WTC11 (cell line): ENCODE measurements around the gene RAB2B. TPM values are rescaled to one million over a fixed set of nuclear protein-coding genes. Genes with fewer than 3 reads are reported as not detected.

Experiments used
- ATAC-seq: fragments of 200-7000 bp; cut with Tn5 transposase; 2 replicates; pipeline ENCODE4 v1.10.0; 2021; ENCODE audit warnings: mild to moderate bottlenecking, moderate library complexity
- CTCF ChIA-PET: fragments of 300-600 bp; sonication (Branson Sonifier 250); formaldehyde crosslinking; loops from one replicate; lab custom pipeline; 2021; ENCODE audit warnings: antibody characterized with exemption; lab: Charles Lee
- POLR2A ChIA-PET: fragments of 350-600 bp; sonication (Branson Sonifier 250); formaldehyde crosslinking; loops from one replicate; lab custom pipeline; 2021; ENCODE audit warnings: antibody characterized with exemption; lab: Charles Lee
- DNase-seq: peaks from one replicate; pipeline ENCODE4 v3.0.0; 2021; ENCODE audit warnings: low spot score
- H3K27ac Mint-ChIP-seq: 2 replicates; pipeline ENCODE4 v1.8.0; 2021; ENCODE audit warnings: mixed read lengths
- H3K27me3 Mint-ChIP-seq: 2 replicates; pipeline ENCODE4 v1.8.0; 2021; ENCODE audit warnings: low read depth, mild to moderate bottlenecking, moderate library complexity, mixed read lengths
- H3K36me3 Mint-ChIP-seq: 2 replicates; pipeline ENCODE4 v1.8.0; 2021; ENCODE audit warnings: mixed read lengths
- H3K4me1 Mint-ChIP-seq: 2 replicates; pipeline ENCODE4 v1.8.0; 2022; ENCODE audit warnings: mixed read lengths
- H3K4me3 Mint-ChIP-seq: 2 replicates; pipeline ENCODE4 v1.8.0; 2021; ENCODE audit warnings: mild to moderate bottlenecking, moderate library complexity, mixed read lengths
- H3K9me3 Mint-ChIP-seq: 2 replicates; pipeline ENCODE4 v1.8.0; 2021; ENCODE audit warnings: mixed read lengths
- ATF1 ChIP-seq: sonication (generic); formaldehyde crosslinking; IDR thresholded peaks from 2 replicates; pipeline ENCODE4 v1.8.1; 2023; ENCODE audit warnings: mild to moderate bottlenecking, moderate library complexity, missing genetic modification reagents
- CREM ChIP-seq: sonication (generic); formaldehyde crosslinking; IDR thresholded peaks from 2 replicates; pipeline ENCODE4 v1.8.1; 2022; ENCODE audit warnings: mild to moderate bottlenecking, missing genetic modification reagents, moderate library complexity
- EMX1 ChIP-seq: fragments of 250-450 bp; sonication (Bioruptor Pico); IDR thresholded peaks from 2 replicates; pipeline ENCODE4 v1.8.0; 2021; ENCODE audit warnings: mild to moderate bottlenecking
- ETV6 ChIP-seq: sonication (generic); formaldehyde crosslinking; IDR thresholded peaks from 2 replicates; pipeline ENCODE4 v1.8.1; 2022; ENCODE audit warnings: mild to moderate bottlenecking, missing genetic modification reagents
- GRHL2 ChIP-seq: fragments of 250-450 bp; sonication (Bioruptor Pico); IDR thresholded peaks from 2 replicates; pipeline ENCODE4 v1.8.0; 2022; ENCODE audit warnings: mild to moderate bottlenecking, moderate library complexity; ENCODE audit not compliant: insufficient replicate concordance, severe bottlenecking
- GTF2I ChIP-seq: fragments of 250-450 bp; sonication (Bioruptor Pico); conservative IDR thresholded peaks from 2 replicates; pipeline ENCODE4 v1.4.0; 2021; ENCODE audit warnings: mild to moderate bottlenecking
- NR1H2 ChIP-seq: sonication (generic); formaldehyde crosslinking; IDR thresholded peaks from 2 replicates; pipeline ENCODE4 v1.9.0; 2021; ENCODE audit warnings: mild to moderate bottlenecking, moderate library complexity, missing genetic modification reagents
- NR2C2 ChIP-seq: sonication (generic); formaldehyde crosslinking; IDR thresholded peaks from 2 replicates; pipeline ENCODE4 v1.8.0; 2022; ENCODE audit warnings: mild to moderate bottlenecking, missing genetic modification reagents
- ZBTB43 ChIP-seq: sonication (generic); formaldehyde crosslinking; IDR thresholded peaks from 2 replicates; pipeline ENCODE4 v1.8.1; 2023; ENCODE audit warnings: mild to moderate bottlenecking, missing genetic modification reagents
- ZNF219 ChIP-seq: sonication (generic); formaldehyde crosslinking; IDR thresholded peaks from 2 replicates; pipeline ENCODE4 v1.8.0; 2023; ENCODE audit warnings: missing genetic modification reagents, mild to moderate bottlenecking, borderline replicate concordance
- total RNA-seq: library from RNA; stranded (reverse); gene quantifications from 3 replicates; pipeline ENCODE4 v1.2.3, GENCODE V29; 2021
- TF ChIP-seq, protein P1 (sequence below): fragments of 250-450 bp; sonication (Bioruptor Pico); IDR thresholded peaks from 2 replicates; pipeline ENCODE4 v2.1.2; 2022; ENCODE audit warnings: mild to moderate bottlenecking, moderate library complexity
- TF ChIP-seq, protein P2 (sequence below): sonication (generic); formaldehyde crosslinking; IDR thresholded peaks from 2 replicates; pipeline ENCODE4 v1.8.1; 2023; ENCODE audit warnings: mild to moderate bottlenecking, missing genetic modification reagents, borderline replicate concordance
- TF ChIP-seq, protein P3 (sequence below): sonication (generic); formaldehyde crosslinking; IDR thresholded peaks from 2 replicates; pipeline ENCODE4 v1.8.1; 2022; ENCODE audit warnings: mild to moderate bottlenecking, moderate library complexity, missing genetic modification reagents
- TF ChIP-seq, protein P4 (sequence below): fragments of 250-450 bp; sonication (Bioruptor Pico); conservative IDR thresholded peaks from 2 replicates; pipeline ENCODE4 v1.9.0; 2021; ENCODE audit warnings: mild to moderate bottlenecking

RAB2B gene
- total RNA-seq, 1 experiment from 2014 or later: 29.6 TPM

DNA sequence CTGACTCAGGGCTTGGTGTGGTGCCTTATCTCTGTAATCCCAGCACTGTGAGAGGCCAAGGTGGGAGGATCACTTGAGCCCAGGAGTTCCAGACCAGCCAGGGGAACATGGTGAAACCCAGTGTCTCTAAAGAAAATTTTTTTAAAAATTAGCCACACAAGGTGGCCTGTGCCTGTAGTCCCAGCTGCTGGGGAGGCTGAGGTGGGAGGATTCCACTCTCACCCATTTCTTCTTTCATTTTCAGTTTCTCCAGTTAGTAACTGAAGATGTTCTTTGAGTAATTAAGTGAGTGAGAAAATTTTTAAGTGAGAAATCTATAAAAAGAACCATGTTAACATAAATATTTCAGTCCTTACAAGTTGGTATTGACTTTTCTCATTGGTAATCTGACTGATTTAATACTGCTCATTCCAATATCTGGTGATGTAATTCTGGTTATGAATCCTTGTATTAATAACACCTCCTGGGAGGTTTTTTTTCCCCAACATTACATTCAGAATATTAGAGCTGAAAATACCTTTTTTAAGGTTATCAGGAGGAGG, 28.3 kb upstream of the RAB2B start:
- POLR2A ChIA-PET: no interaction called here
- Mint-ChIP-seq H3K27ac (peak overlapping the region; percentile 95; the same call in 1 of the 2 replicates), H3K4me1 (peaks cover 27% of the 10 kb centered on the region), H3K27me3 (no peaks in the 10 kb centered on the region), H3K36me3 (peaks cover 62% of the 10 kb centered on the region), H3K4me3 (no peak overlapping the region), H3K9me3 (no peaks in the 10 kb centered on the region)
- CTCF ChIA-PET: no interaction called here
- DNase-seq (no peak), ATAC-seq (no peak)
- TF ChIP-seq ZNF219 (CRISPR knock-in tag) (no peak), GTF2I (CRISPR knock-in tag) (no peak)

- CTCF ChIA-PET: interaction anchor here (0.8 kb wide), 1 partner anchor 32 kb away, joined by 3 read pairs; no protein-coding TSS in a partner anchor
- DNase-seq: no peak
These were observed 26.6 kb upstream of the RAB2B start for GRCh38 chr14:21503376-21503775.

More at GRCh38 chr14:21503376-21503775, 26.6 kb upstream of the RAB2B start:
- ATAC-seq: no peak
- H3K27ac Mint-ChIP-seq: peak overlapping the region; percentile 84
- POLR2A ChIA-PET: no interaction called here
- peaks cover 28% of the 10 kb centered on the region for H3K4me1 Mint-ChIP-seq
- no peaks in the 10 kb centered on the region for H3K27me3 Mint-ChIP-seq
- H3K9me3 Mint-ChIP-seq: no peaks in the 10 kb centered on the region
- no peak overlapping the region for H3K4me3 Mint-ChIP-seq
- peaks cover 64% of the 10 kb centered on the region for H3K36me3 Mint-ChIP-seq
- TF ChIP-seq GTF2I (CRISPR knock-in tag) (no peak), EMX1 (CRISPR knock-in tag) (no peak), ZBTB43 (CRISPR knock-in tag) (no peak), ZNF219 (CRISPR knock-in tag) (no peak), NR1H2 (CRISPR knock-in tag) (no peak), GRHL2 (no peak), CREM (CRISPR knock-in tag) (no peak), ETV6 (no peak), NR2C2 (CRISPR knock-in tag) (no peak), ATF1 (CRISPR knock-in tag) (no peak)
- TF ChIP-seq, protein P1, sequence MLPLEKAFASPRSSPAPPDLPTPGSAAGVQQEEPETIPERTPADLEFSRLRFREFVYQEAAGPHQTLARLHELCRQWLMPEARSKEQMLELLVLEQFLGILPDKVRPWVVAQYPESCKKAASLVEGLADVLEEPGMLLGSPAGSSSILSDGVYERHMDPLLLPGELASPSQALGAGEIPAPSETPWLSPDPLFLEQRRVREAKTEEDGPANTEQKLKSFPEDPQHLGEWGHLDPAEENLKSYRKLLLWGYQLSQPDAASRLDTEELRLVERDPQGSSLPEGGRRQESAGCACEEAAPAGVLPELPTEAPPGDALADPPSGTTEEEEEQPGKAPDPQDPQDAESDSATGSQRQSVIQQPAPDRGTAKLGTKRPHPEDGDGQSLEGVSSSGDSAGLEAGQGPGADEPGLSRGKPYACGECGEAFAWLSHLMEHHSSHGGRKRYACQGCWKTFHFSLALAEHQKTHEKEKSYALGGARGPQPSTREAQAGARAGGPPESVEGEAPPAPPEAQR (CRISPR knock-in tag): no peak
- TF ChIP-seq, protein P2, sequence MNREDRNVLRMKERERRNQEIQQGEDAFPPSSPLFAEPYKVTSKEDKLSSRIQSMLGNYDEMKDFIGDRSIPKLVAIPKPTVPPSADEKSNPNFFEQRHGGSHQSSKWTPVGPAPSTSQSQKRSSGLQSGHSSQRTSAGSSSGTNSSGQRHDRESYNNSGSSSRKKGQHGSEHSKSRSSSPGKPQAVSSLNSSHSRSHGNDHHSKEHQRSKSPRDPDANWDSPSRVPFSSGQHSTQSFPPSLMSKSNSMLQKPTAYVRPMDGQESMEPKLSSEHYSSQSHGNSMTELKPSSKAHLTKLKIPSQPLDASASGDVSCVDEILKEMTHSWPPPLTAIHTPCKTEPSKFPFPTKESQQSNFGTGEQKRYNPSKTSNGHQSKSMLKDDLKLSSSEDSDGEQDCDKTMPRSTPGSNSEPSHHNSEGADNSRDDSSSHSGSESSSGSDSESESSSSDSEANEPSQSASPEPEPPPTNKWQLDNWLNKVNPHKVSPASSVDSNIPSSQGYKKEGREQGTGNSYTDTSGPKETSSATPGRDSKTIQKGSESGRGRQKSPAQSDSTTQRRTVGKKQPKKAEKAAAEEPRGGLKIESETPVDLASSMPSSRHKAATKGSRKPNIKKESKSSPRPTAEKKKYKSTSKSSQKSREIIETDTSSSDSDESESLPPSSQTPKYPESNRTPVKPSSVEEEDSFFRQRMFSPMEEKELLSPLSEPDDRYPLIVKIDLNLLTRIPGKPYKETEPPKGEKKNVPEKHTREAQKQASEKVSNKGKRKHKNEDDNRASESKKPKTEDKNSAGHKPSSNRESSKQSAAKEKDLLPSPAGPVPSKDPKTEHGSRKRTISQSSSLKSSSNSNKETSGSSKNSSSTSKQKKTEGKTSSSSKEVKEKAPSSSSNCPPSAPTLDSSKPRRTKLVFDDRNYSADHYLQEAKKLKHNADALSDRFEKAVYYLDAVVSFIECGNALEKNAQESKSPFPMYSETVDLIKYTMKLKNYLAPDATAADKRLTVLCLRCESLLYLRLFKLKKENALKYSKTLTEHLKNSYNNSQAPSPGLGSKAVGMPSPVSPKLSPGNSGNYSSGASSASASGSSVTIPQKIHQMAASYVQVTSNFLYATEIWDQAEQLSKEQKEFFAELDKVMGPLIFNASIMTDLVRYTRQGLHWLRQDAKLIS (CRISPR knock-in tag): no peak
- TF ChIP-seq, protein P3, sequence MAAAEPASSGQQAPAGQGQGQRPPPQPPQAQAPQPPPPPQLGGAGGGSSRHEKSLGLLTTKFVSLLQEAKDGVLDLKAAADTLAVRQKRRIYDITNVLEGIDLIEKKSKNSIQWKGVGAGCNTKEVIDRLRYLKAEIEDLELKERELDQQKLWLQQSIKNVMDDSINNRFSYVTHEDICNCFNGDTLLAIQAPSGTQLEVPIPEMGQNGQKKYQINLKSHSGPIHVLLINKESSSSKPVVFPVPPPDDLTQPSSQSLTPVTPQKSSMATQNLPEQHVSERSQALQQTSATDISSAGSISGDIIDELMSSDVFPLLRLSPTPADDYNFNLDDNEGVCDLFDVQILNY: no peak
- TF ChIP-seq, protein P4, sequence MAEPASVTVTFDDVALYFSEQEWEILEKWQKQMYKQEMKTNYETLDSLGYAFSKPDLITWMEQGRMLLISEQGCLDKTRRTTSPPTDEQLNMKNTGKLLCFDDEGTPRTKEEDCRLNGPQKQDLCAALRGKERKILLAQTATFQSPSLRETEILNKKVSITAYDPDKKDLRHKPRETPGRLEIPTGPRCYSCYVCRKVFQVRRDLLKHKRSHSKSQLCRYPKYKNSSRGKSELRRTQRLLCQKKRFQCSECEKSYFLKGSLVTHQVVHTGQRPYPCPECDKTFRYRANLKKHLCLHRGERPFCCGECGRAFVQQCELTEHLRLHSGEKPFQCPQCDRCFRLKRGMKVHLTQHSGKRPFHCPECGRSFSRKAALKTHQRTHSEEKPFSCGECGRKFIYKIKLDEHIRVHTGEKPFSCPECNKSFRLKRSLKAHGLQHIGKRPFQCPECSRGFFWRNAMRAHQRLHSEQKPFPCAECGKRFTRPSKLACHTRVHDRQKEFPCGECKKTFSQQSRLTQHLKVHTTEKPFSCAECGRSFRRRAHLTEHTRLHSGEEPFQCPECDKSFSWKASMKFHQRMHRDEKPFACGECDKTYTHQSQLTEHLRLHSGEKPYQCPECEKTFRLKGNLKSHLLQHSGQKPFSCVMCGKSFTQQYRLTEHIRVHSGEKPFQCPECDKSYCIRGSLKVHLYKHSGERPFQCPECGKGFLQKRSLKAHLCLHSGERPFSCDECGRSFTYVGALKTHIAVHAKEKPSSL (CRISPR knock-in tag): no peak
